GM19240 (cell line): ENCODE data around the gene RPS25.
"Not testable (repeated sequence)": the region's sequence is repeated elsewhere in the genome, so short reads cannot be mapped to it uniquely, and the experiment has no call there.

ENCODE experiments used
- DNase-seq: peaks from one replicate; pipeline ENCODE4 v3.0.0; 2011; ENCODE audit warnings: low spot score; ENCODE audit not compliant: insufficient read length

RPS25 gene

GRCh38 chr11:118971646-118972045 lies 46.5 kb downstream of the RPS25 start, which contains the start of gene FOXR1:
Gene FOXR1, plus strand, starts transcription at chr11:118971761. Its CDS starts 171 bp downstream, at chr11:118971932.
- DNase-seq, result no peak

- not testable (repeated sequence) for DNase-seq
Measured at GRCh38 chr11:118969508-118969907, 48.6 kb downstream of the RPS25 start.
